Cerebellar cortex (tissue), 1 donor: ENCODE results near the gene KRTAP12-1.

Experiments
- DNase-seq: peaks from one replicate; pipeline ENCODE4 v3.0.0-alpha.2; 2015; ENCODE audit warnings: low spot score

KRTAP12-1 gene

GRCh38 chr21:44711327-44712202 lies 29.6 kb upstream of the KRTAP12-1 start, which contains the start of gene TSPEAR:
TSPEAR (minus strand) TSS chr21:44711572; CDS start chr21:44711514, 58 bp downstream.
- DNase-seq, result no peak

DNA sequence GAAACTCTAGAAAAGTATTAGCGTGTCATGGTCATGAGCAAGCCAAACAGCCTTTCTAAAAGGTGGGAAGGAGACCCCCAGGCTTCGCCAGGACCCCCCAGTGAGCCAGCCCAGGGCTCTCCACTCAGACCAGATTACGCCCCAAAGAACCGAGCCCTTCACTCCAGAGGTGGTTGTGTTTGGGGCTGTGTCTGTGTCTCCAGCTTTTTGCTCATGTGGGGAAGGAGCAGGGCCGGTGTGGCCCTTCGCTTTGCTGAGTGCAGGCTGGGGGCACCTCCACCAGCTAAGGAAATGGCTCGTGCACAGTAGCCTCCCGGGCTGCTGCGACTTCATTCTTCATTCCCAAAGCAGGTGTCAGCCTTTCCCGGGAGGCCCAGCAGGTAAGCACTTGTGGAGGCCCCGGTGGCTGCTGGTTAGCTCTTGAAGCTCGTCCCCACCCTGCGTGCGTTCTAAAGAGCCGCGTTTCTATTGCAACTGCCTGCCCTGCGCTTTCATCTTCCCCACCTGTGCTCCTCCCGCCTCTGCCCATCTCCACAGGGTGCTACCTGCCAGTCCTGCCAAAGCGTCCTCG lies 28.9 kb upstream of the KRTAP12-1 start:
- DNase-seq, result no peak

- DNase-seq, result no peak
These were observed 28.3 kb upstream of the KRTAP12-1 start for GRCh38 chr21:44710294-44710665.

DNA sequence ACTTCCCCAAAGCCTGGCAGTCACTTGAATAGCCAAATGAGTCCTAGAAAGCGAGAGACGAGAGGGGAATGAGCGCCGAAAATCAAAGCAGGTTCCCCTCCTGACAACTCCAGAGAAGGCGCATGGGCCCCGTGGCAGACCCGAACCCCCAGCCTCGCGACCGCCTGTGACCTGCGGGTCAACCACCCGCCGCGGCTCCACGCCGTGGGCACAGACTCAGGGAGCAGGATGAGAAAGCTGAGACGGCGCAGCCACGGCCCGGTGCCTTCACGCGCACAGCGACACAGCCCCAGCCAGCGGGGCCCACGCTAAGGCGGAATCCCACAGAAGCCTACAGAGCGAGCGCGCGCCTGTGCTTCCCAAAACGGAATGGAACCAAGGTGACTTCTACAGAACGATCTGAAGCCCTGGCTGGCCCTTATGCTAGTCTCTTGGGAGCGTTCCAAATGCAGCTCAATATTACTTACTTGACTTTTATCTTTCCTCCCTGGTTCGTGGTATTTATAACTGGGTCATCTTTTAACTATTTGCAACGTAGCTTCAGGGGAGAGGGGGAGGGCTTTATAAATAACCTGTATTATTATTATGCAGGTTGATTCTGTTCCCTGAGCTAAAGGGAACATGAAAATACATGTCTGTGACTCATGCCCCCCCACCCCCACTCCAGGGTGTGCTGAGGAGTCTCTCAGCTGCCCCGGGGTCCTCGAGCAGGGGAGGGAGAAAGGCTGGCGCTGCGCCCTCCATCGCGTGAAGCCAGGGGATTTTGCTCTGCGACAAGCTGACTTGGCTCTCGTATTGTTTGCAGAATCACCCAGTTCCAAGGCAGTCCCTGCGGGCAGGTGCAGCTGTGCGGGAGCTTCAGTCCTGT lies 27.7 kb upstream of the KRTAP12-1 start:
- DNase-seq, result no peak

- DNase-seq, result no peak
These were observed 27.0 kb upstream of the KRTAP12-1 start for GRCh38 chr21:44708866-44709425.

DNA sequence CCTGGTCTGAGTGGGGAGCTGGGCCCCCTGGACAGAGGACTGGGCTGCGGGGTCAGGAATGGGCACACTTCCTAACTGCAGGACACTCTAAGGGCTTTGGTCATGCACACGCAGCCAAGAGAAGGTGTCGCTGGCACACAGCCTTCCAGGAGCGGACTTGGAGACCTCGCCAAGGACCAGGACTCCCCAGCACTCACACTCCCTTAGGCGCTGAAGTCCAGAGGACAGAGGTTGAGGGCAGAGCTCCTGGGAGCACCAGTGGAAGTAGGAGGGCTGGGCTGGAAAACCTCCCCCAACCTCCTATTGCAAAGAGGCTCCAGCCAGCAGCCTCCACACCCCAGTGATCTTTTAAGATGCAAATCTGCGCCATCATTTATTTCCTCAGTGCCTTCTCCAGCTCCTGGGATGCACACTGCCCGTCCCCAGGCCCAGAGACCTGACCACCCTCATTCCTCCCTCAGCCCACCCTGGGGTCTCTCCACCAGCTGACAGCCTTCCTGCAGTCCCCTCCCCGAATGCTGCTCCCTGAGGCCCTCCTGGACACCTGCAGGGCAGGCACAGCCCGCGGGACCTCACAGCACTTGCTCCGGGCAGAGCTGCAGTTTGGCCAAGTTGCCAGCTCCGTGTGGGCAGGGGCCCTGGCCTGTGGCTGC lies 26.4 kb upstream of the KRTAP12-1 start:
- no peak for DNase-seq

DNA sequence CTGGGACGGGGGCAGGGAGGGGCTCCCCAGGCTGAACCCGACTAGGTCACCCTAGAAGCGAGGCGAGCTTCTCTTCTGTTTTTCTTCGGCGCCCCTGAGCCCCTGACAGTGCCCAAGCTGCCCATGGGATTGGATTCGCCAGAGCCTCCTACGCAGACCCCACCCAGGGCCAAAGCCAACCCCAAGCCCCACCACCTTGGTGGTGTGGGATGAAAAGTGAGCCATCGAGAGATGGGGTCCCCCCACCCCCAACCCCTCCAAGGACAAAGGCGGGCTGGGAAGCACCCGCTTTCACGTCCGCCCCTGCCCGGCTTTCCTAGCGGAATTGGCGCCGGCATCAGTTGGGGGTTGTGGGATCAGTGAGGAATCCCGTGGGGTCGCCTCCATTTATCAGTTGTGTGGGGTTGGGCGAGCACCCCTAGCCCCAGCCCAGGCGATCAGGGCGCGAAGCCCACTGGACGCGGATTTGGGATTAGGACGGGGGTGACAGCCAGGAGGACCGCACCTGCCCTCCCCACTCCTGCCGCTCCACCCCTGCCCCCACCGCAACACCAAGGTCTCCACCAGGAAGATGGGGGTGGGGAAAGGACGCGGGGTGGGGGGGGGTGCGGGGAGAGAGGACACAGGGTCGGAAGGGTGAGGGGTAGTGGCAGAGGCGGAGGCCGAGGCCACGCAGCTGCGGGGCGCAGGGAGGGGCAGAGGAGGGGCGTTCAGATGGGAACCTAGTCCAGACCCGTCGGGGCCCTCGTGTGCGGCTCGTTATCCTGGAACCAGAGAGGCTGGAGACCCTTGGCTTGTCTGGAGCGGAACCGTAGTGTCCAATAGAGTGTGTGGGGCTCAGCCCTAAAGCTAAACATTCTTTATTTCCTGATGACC lies 25.0 kb upstream of the KRTAP12-1 start:
- DNase-seq, result no peak

GRCh38 chr21:44706026-44706705 lies 24.2 kb upstream of the KRTAP12-1 start:
- DNase-seq, result no peak

DNA sequence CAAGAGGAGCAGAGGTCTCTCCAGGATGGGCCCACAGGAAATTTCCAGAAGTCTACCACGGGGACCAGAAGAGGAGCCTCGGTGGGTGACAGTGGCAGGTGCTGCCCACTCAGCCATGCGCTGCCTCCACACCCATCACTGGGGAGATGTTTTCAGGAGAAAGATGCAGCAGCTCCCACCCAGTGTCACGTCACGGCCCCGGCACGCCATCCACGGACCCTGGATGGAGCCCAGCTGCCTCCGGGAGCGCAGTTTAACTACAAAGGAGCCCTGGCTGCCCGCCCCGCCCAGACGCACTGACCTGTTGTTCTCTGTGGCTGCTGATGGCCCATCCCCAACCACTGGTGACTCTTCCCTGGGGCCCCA lies 22.7 kb upstream of the KRTAP12-1 start:
- no peak for DNase-seq

DNA sequence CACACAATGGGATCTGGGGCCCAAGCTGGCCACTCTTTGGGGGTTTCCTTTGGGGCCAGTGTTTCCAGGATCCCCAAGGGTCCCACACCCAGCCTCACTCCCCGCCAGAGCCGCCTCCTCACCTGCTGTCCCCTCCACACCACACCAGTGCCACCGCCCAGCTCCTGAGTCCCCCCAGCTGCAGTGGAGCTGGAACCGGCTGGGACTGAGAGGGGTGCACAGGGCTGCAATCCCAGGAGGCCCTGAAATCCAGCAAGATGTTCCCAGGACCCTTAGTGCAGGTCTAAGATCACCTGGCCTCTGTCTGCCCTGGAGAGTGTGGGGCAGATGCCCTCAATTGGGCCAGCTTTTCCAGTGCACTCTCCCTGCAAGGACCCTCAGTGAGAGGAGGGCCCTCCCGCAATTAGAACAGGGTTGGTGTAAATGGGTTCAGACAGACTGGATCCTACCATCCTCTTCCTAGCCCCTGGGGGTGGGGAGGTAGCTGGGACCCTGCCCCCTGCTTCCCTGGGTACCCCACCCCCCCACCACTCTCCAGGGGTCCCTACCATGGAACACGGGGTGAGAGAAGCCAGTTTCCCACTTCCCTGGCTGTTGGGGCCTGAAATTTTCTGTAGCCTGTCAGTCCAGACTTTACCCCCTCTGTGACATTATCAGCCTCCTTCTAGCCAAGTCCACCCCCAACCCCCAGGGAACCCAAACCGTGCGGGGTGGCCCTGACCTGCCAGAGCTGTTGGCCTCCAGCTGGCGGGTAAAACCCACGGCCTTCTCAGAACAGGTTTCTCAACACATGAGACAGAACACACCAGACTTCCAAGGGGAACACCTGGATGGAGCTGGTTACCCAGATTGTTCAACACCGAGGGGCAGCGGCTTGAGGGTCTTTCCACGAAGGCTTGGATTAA lies 22.0 kb upstream of the KRTAP12-1 start:
- no peak for DNase-seq

GRCh38 chr21:44702973-44703730 lies 21.2 kb upstream of the KRTAP12-1 start:
- DNase-seq, result no peak

- peak; percentile 52 for DNase-seq
These were observed 20.4 kb upstream of the KRTAP12-1 start for GRCh38 chr21:44702111-44702972.

- no peak for DNase-seq
These were observed 19.6 kb upstream of the KRTAP12-1 start for GRCh38 chr21:44701541-44701940.

DNA sequence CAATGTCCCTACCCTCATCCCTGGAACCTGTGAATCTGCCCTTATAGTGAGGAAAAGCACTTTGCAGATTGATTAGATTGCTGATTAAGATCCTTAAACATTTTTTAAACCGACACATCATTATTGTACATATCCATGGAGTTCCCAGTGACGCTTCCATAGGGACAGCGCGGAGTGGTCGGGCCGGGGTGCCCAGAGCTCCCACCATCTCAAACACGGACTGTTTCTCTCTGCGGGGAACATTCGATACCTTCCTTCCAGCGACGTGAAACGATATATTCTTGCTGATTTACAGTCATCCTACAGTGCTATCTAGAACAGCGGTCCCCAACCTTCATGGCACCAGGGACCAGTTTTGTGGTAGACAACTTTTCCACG lies 19.0 kb upstream of the KRTAP12-1 start:
- DNase-seq, result no peak

GRCh38 chr21:44700101-44701022 lies 18.4 kb upstream of the KRTAP12-1 start:
- no peak for DNase-seq

- no peak for DNase-seq
These were observed 17.6 kb upstream of the KRTAP12-1 start for GRCh38 chr21:44699502-44700001.
